LNCAP (cell line): ENCODE measurements around the gene CCNB1IP1.

Experiments used
- TF ChIP-seq, protein P1 (sequence below): fragments of 450-650 bp; IDR thresholded peaks from 2 replicates; pipeline ENCODE4 v1.5.1; 2017; ENCODE audit warnings: mild to moderate bottlenecking

Gene CCNB1IP1, protein sequence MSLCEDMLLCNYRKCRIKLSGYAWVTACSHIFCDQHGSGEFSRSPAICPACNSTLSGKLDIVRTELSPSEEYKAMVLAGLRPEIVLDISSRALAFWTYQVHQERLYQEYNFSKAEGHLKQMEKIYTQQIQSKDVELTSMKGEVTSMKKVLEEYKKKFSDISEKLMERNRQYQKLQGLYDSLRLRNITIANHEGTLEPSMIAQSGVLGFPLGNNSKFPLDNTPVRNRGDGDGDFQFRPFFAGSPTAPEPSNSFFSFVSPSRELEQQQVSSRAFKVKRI

DNA sequence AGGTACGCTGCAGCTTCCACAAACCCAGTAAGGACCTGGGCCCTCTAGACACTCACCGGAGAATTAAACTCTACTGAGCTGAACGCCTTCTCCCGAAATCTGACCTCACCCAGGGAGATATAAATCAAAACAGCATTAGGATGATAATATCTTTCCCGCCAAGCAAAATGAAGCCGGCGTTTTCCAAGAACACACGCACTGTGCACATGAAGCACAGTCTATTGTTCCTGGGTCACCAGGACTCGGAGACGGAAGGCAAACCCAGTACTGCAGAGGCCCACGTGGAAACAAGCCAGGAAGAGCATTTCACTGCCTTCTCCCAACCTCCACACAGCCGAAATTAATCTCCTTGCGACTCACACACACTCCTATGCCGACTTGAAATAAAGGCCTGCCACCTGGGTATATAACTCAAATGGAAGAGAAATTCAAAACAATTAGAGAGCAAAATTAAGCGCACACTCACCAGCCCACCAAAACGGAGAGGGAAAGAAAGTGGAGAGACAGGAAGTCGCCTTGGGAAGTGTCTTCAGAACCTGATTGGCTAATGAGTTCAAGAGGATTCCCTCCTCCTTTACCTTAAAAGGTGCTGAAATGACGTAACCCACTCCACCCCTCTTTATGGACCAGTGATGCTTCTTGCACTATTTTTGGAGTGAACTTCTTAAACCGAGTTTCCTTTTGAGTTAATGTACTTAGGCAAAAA, at the start of gene CCNB1IP1:
TSS of gene CCNB1IP1 (minus strand) at position 492 of the 706 bp plus-strand sequence. CDS start 16,756 bp downstream, outside the sequence.
- TF ChIP-seq, protein P1, sequence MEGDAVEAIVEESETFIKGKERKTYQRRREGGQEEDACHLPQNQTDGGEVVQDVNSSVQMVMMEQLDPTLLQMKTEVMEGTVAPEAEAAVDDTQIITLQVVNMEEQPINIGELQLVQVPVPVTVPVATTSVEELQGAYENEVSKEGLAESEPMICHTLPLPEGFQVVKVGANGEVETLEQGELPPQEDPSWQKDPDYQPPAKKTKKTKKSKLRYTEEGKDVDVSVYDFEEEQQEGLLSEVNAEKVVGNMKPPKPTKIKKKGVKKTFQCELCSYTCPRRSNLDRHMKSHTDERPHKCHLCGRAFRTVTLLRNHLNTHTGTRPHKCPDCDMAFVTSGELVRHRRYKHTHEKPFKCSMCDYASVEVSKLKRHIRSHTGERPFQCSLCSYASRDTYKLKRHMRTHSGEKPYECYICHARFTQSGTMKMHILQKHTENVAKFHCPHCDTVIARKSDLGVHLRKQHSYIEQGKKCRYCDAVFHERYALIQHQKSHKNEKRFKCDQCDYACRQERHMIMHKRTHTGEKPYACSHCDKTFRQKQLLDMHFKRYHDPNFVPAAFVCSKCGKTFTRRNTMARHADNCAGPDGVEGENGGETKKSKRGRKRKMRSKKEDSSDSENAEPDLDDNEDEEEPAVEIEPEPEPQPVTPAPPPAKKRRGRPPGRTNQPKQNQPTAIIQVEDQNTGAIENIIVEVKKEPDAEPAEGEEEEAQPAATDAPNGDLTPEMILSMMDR = no peak

DNA sequence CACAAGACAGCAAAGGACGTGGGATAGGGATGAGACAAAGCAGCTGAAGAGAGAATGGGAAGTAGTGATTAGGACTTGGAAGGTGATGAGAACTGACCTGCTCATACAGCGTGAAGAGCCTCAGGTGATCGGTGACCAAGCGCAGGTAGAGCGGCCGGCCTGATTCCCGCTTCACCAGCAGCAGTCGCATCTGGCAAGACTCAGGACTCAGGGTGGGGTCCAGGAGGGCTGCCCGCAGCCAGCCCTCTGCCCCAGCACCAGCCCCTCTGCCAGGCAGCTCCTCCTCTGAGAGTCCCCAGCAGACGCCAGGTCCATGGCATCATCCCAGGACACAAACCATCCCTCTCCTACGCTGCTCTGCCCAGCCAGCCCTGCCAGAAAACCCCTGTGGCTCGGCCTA, 49.4 kb upstream of the CCNB1IP1 start:
- TF ChIP-seq, protein P1 = no peak

DNA sequence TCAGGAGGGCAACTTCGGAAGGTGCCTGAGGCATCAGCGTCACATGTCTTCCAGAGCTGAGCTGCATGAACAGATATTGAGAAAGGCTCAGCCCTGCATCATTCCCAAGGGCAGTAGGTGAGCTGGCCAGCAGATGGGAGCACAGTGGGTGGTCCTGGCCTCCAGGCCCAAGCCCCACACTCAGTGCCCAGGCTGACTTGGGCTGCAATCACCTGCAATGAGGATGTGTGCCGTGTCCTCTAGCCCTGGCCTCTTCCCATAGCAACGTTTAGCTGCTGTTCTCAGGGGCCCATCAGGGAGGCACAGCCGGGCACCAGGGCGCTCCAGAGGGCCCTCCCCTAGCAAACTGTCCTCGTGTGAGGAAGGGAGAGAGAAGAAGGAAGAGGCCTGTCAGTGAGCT, 48.3 kb upstream of the CCNB1IP1 start:
- TF ChIP-seq, protein P1 = no peak

DNA sequence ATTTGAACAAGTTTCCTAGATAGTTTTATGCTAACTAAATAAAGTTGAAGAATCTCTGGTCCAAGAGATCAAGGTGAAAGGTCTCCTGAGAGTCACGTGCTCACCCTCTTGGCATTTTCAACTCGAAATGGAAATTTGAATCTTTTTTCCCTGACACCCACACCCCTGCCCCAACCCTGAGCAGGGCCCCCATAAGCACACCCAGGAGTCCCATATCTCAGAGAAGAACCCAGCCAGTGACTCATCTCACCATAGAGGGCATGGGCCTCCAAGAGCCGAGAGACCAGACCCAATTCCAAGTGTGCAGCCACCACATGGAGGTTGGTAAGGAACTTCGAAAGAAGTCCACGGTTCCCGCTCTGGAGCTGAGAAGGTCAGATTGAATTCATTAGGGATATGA, 47.6 kb upstream of the CCNB1IP1 start:
- TF ChIP-seq, protein P1 = no peak

DNA sequence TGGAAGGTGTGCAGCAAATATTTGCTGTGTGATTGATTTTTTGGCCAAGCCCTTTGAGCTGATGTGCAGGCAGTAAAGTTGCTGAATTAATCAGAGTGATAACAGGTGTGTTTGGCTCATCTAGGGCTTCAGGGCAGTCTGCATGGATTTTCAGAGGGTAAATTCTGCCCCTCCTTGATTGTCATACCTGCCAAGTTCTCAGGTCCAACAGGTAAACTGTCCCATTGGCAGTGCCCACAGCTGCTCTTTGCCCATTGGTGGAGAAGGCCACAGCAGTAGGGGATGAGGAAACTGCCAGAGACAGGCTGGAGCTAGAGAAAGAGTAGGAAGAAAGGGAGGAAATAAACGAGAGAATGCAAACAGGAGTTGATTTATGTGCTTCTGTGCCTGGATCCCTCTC, 46.7 kb upstream of the CCNB1IP1 start:
- TF ChIP-seq, protein P1 = no peak

DNA sequence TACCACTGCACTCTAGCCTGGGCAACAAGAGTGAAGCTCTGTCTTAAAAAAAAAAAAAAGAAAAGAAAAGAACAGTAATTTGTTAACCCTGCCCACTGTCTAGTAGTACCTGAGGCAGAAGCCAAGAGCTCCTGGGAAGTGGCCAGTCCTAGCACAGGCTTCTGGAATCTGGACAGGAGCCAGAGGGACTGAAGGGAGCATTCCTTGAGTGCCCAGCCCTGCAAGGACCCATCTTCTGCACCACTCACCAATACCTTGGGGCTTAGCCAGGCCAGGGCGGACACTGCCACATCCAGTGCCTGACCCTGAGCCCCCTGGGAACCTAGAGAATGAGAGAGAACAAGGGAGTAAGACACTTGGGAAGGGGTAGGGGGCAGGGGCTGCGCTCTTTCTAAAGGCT, 44.1 kb upstream of the CCNB1IP1 start:
- TF ChIP-seq, protein P1 = no peak

DNA sequence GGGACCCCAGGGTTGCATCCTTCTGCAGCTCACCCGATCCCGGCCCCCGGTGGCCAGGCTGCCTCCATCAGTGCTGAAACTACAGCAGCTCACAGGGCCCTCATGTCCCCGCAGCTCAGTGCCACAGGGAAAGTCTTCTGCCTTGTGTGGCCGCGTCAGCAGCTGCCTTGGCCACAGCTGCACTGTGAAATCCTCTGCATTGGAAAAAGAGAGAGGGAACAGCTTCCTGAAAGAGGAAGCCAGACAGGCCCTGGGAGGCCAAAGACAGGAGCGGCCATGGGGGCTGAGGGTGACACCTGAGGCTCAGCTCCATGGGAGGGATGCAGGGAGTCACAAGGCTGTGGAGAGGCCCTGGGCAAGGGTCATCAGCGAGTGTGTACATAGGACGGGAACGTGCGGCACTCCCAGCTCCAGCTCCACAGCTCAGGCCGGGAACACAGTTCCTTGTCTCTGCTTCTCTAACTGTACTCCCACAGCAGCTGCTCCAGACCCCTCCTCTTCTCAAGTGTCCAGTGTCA, 43.1 kb upstream of the CCNB1IP1 start:
- TF ChIP-seq, protein P1 = no peak
